ENCODE data around the gene FAM43B. TPM values are rescaled to one million over a fixed set of nuclear protein-coding genes. Genes with fewer than 3 reads are reported as not detected.

FAM43B gene
- total RNA-seq, 1 experiment from 2014 or later, result not detected

- H3K4me3 Mint-ChIP-seq (ENCODE audit: unreplicated experiment), result no peak overlapping the region
- no peak for DNase-seq (ENCODE audit: unreplicated experiment)
- no peak overlapping the region for H3K27ac Mint-ChIP-seq (ENCODE audit: low read depth, unreplicated experiment)
- POLR2A ChIA-PET, result no interaction called here
- CTCF ChIA-PET, result interaction anchor here (0.8 to 3.0 kb wide), 2 partner anchors 9 to 96 kb away, joined by 3 to 8 read pairs; partner anchors contain the start of gene DDOST
- no peak for TF ChIP-seq CTCF (IDR thresholded peaks at IDR 0.05; ENCODE audit: unreplicated experiment)
- no peaks in the 10 kb centered on the region for H3K36me3 Mint-ChIP-seq (ENCODE audit: insufficient read depth, unreplicated experiment)
- BruUV-seq (replicated peaks), result no TSS peak
- H3K4me1 Mint-ChIP-seq (ENCODE audit: insufficient read depth, unreplicated experiment), result no peaks in the 10 kb centered on the region
- intact Hi-C loops (cut with micrococcal nuclease), result no loop called here
- no peaks in the 10 kb centered on the region for H3K9me3 Mint-ChIP-seq (ENCODE audit: unreplicated experiment)
- H3K27me3 Mint-ChIP-seq (ENCODE audit: insufficient read depth, unreplicated experiment), result peaks cover 12% of the 10 kb centered on the region
Observed at GRCh38 chr1:20565234-20565633, 12.9 kb downstream of the FAM43B start.

DNA sequence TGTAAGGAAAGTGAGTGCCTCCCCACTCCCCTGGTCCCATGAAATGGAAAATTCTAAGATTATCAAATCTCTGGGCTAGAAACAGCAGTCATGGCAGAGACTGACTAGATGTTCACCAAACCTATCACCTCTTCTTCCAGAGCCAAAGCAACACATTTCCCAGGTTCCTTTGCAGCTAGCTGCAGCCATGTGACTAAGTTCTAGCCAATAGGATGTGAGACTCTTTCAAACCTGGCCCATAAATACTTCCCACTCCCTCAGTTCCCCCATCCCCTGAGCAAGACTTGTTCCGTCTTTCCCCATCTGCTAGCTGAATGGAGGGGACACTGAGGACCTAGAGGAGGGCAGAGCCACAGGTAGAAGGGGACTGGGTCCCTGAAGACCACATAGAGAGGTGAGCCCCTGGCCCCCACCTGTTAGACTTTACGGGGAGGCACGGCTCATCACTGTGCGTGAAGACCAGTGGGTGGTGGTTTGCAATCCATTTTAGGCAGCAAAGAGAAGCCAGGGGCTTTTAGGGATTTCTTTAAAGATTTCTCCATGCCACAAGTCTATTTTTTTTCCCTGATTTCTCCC is 17.2 kb downstream of the FAM43B start:
- no peaks in the 10 kb centered on the region for H3K36me3 Mint-ChIP-seq (ENCODE audit: insufficient read depth, unreplicated experiment)
- CTCF ChIA-PET, result interaction anchor here (0.7 kb wide), 1 partner anchor 11 kb away, joined by 4 read pairs; no protein-coding TSS in a partner anchor
- peaks cover 14% of the 10 kb centered on the region for H3K27me3 Mint-ChIP-seq (ENCODE audit: insufficient read depth, unreplicated experiment)

DNA sequence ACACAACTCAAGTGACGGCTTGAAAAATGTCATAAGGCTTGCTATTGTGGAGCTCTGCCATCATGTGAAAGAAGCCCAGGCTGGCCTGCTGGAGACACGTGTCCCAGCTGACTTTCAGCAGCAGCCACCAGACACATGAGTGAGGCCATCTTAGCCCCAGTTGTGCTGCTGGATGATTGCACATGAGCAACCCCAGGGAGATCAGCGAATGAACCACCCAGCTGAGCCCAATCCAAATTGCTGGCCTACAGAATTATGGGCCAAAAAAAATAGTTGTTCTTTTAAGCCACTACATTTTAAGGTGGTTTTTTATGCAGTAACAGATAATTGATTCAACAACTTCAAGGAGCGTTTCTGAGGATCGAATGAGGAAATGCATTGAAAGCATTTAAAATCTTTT is 19.1 kb downstream of the FAM43B start:
- Mint-ChIP-seq H3K36me3 (ENCODE audit: insufficient read depth, unreplicated experiment) (no peaks in the 10 kb centered on the region), H3K4me1 (ENCODE audit: insufficient read depth, unreplicated experiment) (no peaks in the 10 kb centered on the region), H3K4me3 (ENCODE audit: unreplicated experiment) (no peak overlapping the region), H3K27me3 (ENCODE audit: insufficient read depth, unreplicated experiment) (peaks cover 14% of the 10 kb centered on the region), H3K9me3 (ENCODE audit: unreplicated experiment) (no peaks in the 10 kb centered on the region), H3K27ac (ENCODE audit: low read depth, unreplicated experiment) (no peak overlapping the region)
- intact Hi-C loops (cut with micrococcal nuclease), result no loop called here
- TF ChIP-seq CTCF (IDR thresholded peaks at IDR 0.05; ENCODE audit: unreplicated experiment), result no peak
- BruUV-seq (replicated peaks), result no TSS peak
- ChIA-PET POLR2A (no interaction called here), CTCF (interaction anchor here (0.6 kb wide), 1 partner anchor 42 kb away, joined by 3 read pairs; no protein-coding TSS in a partner anchor)
- no peak for DNase-seq (ENCODE audit: unreplicated experiment)

More for the DNA sequence above, 17.2 kb downstream of the FAM43B start:
- Mint-ChIP-seq H3K9me3 (ENCODE audit: unreplicated experiment) (no peaks in the 10 kb centered on the region), H3K4me3 (ENCODE audit: unreplicated experiment) (no peak overlapping the region), H3K27ac (ENCODE audit: low read depth, unreplicated experiment) (no peak overlapping the region), H3K4me1 (ENCODE audit: insufficient read depth, unreplicated experiment) (no peaks in the 10 kb centered on the region)
- BruUV-seq (replicated peaks), result no TSS peak
- DNase-seq (ENCODE audit: unreplicated experiment), result no peak
- intact Hi-C loops (cut with micrococcal nuclease), result no loop called here
- POLR2A ChIA-PET, result no interaction called here
- TF ChIP-seq CTCF (IDR thresholded peaks at IDR 0.05; ENCODE audit: unreplicated experiment), result no peak

DNA sequence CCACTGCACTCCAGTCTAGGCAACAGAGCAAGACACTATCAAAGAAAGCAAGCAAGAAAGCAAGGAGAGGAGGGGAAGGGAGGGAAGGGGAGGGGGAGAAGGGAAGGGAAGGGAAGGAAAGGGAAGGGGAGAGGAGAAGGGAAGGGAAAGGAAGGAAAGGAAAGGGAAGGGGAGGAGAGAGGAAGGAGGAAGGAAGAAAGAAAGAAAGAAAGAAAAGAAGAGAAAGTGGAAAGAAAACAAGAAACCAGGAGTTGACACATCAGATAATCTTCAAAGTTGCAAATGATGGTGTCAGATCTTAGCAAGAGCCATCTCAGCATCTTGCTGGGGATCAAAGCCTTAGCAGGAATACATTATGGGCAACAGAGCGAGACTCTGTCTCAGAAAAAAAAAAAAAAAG is 21.6 kb downstream of the FAM43B start:
- no peak overlapping the region for H3K27ac Mint-ChIP-seq (ENCODE audit: low read depth, unreplicated experiment)
- intact Hi-C loops (cut with micrococcal nuclease), result no loop called here
- H3K4me1 Mint-ChIP-seq (ENCODE audit: insufficient read depth, unreplicated experiment), result no peaks in the 10 kb centered on the region
- no TSS peak for BruUV-seq (replicated peaks)
- ChIA-PET POLR2A (no interaction called here), CTCF (interaction anchor here (0.6 to 3.1 kb wide), 9 partner anchors 10 to 784 kb away, joined by 3 to 28 read pairs (median 4); partner anchors contain the start of gene PINK1)
- no peak overlapping the region for H3K4me3 Mint-ChIP-seq (ENCODE audit: unreplicated experiment)
- H3K9me3 Mint-ChIP-seq (ENCODE audit: unreplicated experiment), result no peaks in the 10 kb centered on the region
- H3K27me3 Mint-ChIP-seq (ENCODE audit: insufficient read depth, unreplicated experiment), result peaks cover 14% of the 10 kb centered on the region
- TF ChIP-seq CTCF (IDR thresholded peaks at IDR 0.05; ENCODE audit: unreplicated experiment), result no peak
- DNase-seq (ENCODE audit: unreplicated experiment), result no peak
- H3K36me3 Mint-ChIP-seq (ENCODE audit: insufficient read depth, unreplicated experiment), result peaks cover 4% of the 10 kb centered on the region
